Hematopoietic multipotent progenitor cell treated with erythropoietin and hydrocortisone succinate and interleukin-3 and kit ligand, for 4 days (in vitro differentiated cells): ENCODE results near the gene PTPRJ.
"Not testable (repeated sequence)": the region's sequence is repeated elsewhere in the genome, so short reads cannot be mapped to it uniquely, and the experiment has no call there.

Source experiments
- DNase-seq: peaks from one replicate; pipeline ENCODE4 v3.0.0-alpha.2; 2015

The PTPRJ gene

GRCh38 chr11:48123934-48124755 is 143.8 kb downstream of the PTPRJ start:
- DNase-seq = no peak

GRCh38 chr11:48124880-48125279 is 144.5 kb downstream of the PTPRJ start:
- DNase-seq = no peak

- no peak for DNase-seq
These were observed 145.5 kb downstream of the PTPRJ start for GRCh38 chr11:48125866-48126265.

- no peak for DNase-seq
These were observed 147.3 kb downstream of the PTPRJ start for GRCh38 chr11:48127521-48128183.

- peak; percentile 53 for DNase-seq
These were observed 149.5 kb downstream of the PTPRJ start for GRCh38 chr11:48129697-48130395.

- DNase-seq = no peak
These were observed 154.0 kb downstream of the PTPRJ start for GRCh38 chr11:48134221-48134922.

- no peak for DNase-seq
These were observed 157.9 kb downstream of the PTPRJ start for GRCh38 chr11:48138222-48138621.

GRCh38 chr11:48139896-48140295 is 159.5 kb downstream of the PTPRJ start:
- DNase-seq = not testable (repeated sequence)

- no peak for DNase-seq
These were observed 161.2 kb downstream of the PTPRJ start for GRCh38 chr11:48141475-48142122.

- DNase-seq = no peak
These were observed 162.5 kb downstream of the PTPRJ start for GRCh38 chr11:48142889-48143288.

GRCh38 chr11:48148749-48149148 is 168.4 kb downstream of the PTPRJ start:
- no peak for DNase-seq

- DNase-seq = no peak
These were observed 169.9 kb downstream of the PTPRJ start for GRCh38 chr11:48150213-48150612.

GRCh38 chr11:48154151-48154550 is 173.8 kb downstream of the PTPRJ start:
- DNase-seq = no peak

GRCh38 chr11:48161951-48162884 is 181.9 kb downstream of the PTPRJ start:
- DNase-seq = no peak

- DNase-seq = no peak
These were observed 182.5 kb downstream of the PTPRJ start for GRCh38 chr11:48162885-48163268.

- no peak for DNase-seq
These were observed 183.2 kb downstream of the PTPRJ start for GRCh38 chr11:48163360-48164100.

- no peak for DNase-seq
These were observed 184.5 kb downstream of the PTPRJ start for GRCh38 chr11:48164836-48165235.

GRCh38 chr11:48165426-48165825 is 185.1 kb downstream of the PTPRJ start:
- DNase-seq = no peak

GRCh38 chr11:48167380-48167779 is 187.0 kb downstream of the PTPRJ start:
- no peak for DNase-seq

- DNase-seq = no peak
These were observed 188.5 kb downstream of the PTPRJ start for GRCh38 chr11:48168815-48169214.

- no peak for DNase-seq
These were observed 188.9 kb downstream of the PTPRJ start for GRCh38 chr11:48169259-48169658.
